Superior temporal gyrus (tissue), 1 donor: ENCODE measurements around the gene ZC3H18.

Source experiments
- DNase-seq: peaks from one replicate; pipeline ENCODE4 v3.0.0-alpha.2; 2016; ENCODE audit errors: extremely low spot score

ZC3H18 gene

GRCh38 chr16:88532434-88533241 is 37.6 kb upstream of the ZC3H18 start:
- DNase-seq = no peak

DNA sequence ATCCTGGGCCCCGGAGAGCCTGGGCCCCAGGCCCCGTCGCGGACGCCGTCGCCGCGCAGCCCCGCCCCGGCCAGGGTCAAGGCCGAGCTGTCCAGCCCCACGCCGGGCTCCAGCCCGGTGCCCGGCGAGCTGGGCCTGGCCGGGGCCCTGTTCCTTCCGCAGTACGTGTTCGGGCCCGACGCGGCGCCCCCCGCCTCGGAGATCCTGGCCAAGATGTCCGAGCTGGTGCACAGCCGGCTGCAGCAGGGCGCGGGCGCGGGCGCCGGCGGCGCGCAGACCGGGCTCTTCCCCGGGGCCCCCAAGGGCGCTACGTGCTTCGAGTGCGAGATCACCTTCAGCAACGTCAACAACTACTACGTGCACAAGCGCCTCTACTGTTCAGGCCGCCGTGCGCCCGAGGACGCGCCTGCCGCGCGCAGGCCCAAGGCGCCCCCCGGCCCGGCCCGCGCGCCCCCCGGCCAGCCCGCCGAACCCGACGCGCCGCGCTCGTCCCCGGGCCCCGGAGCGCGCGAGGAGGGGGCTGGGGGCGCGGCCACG is 36.8 kb upstream of the ZC3H18 start:
- peak; percentile 48 for DNase-seq

DNA sequence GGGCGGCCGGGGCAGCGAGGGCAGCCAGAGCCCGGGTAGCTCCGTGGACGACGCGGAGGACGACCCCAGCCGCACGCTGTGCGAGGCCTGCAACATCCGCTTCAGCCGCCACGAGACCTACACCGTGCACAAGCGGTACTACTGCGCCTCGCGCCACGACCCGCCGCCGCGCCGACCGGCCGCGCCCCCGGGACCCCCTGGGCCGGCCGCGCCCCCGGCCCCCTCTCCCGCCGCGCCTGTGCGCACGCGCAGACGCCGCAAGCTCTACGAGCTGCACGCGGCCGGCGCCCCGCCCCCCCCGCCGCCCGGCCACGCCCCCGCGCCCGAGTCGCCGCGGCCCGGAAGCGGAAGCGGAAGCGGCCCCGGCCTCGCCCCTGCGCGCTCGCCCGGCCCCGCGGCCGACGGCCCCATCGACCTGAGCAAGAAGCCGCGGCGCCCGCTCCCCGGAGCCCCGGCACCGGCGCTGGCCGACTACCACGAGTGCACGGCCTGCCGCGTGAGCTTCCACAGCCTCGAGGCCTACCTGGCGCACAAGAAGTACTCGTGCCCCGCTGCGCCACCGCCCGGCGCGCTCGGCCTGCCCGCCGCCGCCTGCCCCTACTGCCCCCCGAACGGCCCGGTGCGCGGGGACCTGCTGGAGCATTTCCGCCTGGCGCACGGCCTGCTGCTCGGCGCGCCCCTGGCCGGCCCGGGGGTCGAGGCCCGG is 36.1 kb upstream of the ZC3H18 start:
- DNase-seq = peak; percentile 68

DNA sequence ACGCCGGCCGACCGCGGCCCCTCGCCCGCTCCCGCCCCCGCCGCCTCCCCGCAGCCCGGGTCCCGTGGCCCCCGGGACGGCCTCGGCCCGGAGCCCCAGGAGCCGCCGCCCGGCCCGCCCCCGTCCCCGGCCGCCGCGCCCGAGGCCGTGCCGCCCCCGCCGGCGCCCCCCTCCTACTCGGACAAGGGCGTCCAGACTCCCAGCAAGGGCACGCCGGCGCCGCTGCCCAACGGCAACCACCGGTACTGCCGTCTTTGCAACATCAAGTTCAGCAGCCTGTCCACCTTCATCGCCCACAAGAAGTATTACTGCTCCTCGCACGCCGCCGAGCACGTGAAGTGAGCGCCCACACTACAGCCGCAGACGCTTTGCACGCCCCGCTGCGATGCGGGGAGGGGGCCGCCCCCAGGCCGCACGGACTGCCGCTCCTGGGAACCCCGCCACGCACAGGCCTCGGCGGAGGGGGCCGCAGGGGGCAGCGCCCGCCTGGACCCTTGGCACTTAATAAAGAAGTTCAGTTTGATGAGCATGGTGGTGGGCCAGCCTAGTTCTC is 35.5 kb upstream of the ZC3H18 start:
- no peak for DNase-seq

DNA sequence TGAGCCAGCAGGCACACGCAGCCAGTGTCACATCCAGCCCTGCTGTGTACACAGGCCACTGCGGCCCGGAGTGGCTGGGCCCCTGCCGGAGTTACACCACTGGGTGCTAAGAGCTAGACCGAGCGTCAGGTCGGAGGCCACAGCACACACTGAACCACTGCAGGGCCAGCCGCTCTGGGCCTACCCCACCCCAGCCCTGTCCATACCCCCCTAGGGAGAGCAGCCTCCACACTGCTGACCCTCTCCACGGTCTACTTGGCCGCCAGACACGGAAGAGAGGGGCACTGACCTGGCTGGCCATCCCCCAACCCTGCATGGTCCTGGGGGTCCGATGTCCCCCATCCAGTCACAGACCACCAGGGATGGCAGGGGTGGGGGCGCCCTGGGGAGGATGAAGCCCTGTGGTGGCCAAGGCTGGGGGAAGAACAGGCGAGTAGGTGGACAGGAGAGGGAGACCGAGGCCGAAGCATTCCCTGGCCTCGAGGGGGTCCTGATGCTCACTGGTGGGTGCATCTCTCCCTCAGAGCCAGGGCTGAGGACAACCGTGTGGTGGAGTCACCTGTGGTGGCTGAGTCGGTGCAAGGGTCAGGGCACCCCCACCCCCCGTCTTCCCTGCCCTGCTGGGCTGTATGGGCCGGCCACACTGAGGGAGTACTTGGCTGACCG is 34.9 kb upstream of the ZC3H18 start:
- DNase-seq = no peak

DNA sequence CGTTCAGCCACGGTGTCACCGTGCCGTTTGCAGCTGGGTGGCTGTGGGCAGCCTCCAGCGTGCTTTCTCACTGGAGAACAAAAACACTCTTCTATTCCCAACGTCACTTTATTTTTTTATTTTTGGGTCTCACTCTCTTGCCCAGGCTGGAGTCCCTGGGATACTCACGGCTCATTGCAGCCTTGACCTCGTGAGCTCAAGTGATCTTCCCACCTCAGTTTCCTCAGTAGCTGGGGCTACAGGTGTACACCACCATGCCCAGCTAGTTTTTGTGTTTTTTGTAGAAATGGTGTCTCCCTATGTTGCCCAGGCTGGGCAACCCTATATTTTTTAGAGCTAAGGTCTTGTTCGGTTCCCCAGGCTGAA is 34.4 kb upstream of the ZC3H18 start:
- no peak for DNase-seq

DNA sequence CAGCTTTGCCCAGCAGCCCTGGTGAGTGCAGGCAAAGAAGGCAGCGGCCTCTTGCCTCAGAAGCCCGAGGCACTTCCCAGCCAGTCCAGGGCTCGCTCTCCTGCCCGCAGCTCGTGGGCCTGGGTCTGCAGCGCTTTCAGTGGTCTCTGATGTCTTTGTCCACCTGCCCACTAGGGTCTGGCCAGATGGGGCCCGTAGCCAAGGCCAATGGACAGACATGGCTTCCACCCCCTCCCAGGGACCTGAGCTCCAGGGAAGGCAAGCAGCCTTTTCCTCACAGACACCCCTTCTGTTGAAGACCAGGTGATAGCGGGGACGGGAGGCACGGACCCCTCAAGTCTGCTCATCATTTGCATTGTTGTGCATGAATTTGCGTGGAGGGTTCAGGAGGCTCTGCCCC is 33.7 kb upstream of the ZC3H18 start:
- no peak for DNase-seq

GRCh38 chr16:88536971-88537751 is 33.0 kb upstream of the ZC3H18 start:
- no peak for DNase-seq

DNA sequence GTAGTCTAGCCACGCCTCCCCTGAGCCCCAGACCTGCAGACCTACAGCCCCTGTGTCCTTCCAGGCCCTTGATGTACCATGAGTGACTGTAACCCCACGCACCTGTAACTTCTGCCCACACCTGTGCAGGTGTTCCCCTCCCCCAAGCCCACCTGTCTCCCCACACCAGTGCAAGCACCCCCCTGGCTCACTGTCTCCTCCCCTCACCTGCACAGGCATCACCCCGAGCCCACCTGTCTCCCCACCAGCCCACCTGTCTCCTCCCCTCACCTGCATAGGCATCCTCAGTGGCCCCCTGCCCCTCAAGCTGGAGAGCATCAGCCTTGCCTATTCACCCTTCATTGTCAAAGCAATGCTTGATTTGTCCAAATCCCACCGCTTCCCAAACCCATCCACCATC is 32.3 kb upstream of the ZC3H18 start:
- no peak for DNase-seq

DNA sequence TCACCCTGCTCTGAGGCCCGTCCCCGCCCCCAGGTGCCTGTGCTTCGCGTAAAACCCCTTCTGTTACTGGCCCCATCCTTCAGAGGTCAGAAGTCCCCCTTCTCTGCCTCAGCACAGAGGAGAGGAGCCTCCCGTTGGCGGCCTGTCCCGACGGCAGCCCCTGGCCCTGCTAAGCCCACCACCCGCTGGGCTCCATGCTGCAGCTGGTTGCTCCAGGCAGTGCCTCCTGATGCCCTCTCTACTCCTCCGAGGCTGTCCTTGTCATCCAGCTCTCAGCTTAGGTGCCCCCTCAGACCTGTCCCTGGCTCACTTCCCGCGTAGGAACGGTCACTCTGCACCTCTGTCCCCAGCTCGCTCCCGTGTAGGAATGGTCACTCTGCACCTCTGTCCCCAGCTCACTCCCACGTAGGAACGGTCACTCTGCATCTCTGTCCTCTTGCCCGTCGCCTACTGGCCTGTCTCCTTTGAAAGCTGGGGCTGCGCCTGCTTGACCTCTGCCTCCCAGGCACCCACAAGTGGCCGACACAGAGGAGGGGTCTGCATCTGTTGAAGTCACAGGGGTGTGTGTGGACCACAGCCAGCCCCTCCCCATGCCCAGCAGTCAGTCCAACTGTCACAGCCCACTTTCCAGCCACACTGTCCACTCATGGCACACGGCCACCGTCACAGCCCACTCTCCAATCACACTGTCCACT is 31.7 kb upstream of the ZC3H18 start:
- DNase-seq = no peak

DNA sequence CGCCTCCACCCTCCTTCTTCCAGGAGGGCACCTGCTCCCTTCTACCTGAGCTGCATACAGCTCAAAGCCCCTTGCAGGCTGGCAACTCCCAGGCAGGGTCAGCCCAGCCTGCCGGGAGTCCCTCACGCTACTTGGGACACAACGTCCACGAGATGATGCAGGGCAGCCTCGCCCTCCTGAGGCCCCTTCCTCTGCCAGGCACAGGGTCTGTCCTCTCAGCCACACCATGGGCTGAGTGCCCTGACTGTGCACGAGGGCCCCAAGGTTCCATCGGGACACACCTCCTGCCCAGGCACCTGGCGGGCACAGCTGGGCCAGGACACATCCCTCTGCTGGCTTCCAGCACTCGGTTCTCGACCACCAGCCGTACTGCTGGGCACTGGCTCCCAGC is 30.9 kb upstream of the ZC3H18 start:
- DNase-seq = no peak

- DNase-seq = no peak
Measured at GRCh38 chr16:88539652-88540345, 30.4 kb upstream of the ZC3H18 start.

GRCh38 chr16:88540346-88540977 is 29.7 kb upstream of the ZC3H18 start:
- no peak for DNase-seq

DNA sequence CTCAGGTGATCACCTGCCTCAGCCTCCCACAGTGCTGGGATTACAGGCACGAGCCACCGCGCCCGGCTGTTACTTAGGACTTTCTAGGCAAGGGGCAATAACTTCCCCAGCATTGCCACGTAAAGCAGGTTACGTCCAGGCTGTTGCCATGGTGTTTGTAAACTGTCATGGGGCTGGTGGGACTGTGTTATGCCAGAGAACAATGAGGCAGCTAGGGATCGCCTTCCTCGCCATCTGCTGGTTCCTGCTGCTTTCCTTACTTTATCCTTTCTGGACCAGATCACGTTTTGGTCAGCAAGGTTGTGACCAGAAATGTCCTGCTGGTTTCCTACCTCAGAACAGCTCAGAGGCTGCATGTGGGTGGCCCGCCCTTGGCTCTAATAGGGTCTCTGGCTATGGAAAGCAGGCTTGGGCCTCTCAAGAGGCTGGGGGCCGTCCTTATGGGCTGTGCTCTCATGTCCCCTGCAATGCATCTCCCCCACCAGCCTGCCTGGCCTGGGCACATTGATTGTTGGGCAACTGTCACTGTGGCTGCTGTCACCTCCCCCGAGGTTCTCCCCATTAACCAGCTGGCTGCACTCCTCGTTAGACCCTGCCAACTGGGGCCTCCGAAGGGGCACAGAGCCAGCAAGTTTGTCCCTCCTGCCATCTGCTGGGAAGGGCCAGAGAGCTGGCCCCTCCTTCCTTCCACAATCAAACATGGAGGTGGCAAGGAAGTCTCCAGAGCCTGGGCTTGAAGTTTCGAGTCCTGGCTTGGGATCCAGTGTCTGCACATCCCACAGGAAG is 28.2 kb upstream of the ZC3H18 start:
- no peak for DNase-seq

DNA sequence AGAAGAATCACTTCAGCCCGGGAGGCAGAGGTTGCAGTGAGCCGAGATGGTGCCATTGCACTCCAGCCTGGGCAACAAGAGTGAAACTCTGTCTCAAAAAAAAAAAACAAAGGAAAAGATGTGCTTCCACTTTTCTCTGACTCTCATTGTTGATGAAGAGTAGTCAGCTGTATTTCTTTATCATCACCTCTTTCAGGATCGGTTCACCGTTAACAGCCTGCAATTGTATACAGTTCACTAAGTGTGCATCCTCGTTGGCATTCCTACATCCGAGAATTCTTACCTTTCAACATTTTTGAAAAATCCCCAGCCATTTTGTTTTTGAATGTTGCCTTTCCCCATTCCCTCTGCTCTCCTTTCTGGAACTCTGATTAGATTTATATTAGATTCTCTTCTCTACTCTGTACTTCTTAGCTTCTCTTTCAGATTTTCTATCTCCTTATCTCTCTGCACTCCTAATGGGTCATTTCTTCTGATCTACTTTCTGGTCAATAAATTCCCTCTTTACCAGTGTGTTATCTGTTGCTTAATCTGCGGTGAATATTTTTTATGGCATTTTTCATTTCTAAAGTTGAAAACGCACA is 26.9 kb upstream of the ZC3H18 start:
- no peak for DNase-seq

GRCh38 chr16:88545781-88546180 is 24.4 kb upstream of the ZC3H18 start:
- DNase-seq = no peak

DNA sequence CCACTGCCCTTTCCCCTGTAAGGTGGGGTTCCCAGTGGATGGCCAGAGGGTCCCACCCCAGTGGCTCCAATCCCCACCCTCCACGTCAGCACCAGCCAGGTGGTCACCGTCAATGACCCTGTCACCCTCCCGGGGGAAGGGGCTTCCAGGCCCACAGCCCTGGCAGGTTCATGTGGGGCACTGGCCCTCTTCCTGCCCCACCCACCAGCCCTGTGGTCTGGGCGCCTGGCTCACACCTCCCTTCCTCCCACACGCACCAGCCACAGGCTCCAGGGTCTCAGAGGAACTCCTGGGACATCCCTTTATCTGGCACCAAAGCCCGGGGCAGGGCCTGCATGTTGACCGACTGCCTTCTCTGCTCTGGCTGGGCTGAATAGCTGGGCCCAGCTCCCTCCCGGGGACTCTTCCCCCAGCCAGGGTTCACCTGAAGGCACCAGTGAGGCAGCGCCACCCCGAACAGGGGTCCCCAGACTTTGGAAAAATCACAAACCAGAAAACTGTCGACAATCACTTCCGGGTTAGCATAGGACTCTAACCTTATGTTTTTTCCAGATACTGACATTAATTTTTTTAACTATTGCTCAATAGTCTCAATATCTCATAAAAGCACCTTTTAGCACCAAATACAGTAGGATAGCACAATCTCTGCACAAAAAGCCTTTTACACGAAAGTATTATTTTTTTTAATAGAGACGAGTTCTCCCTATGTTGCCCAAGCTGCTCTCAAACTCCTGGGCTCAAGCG is 21.9 kb upstream of the ZC3H18 start:
- DNase-seq = no peak

- DNase-seq = no peak
Measured at GRCh38 chr16:88548985-88549384, 21.2 kb upstream of the ZC3H18 start.
